IMR-90 (cell line): ENCODE data around the gene ANTXR2. TPM values are rescaled to one million over a fixed set of nuclear protein-coding genes. Genes with fewer than 3 reads are reported as not detected.

Source experiments
- ATAC-seq: fragments of 200-7000 bp; cut with Tn5 transposase; 2 replicates; pipeline ENCODE4 v1.9.1; 2020; ENCODE audit warnings: low read depth, mild to moderate bottlenecking, moderate library complexity
- BruUV-seq: library from RNA; stranded (reverse); fragments of 400-500 nt; replicated peaks from 2 replicates; lab custom pipeline; 2021; lab: Mats Ljungman, UMichigan
- CTCF ChIA-PET: fragments of 300-600 bp; formaldehyde crosslinking; extraction: SDS; loops from one replicate; lab custom pipeline; 2021; ENCODE audit warnings: antibody characterized with exemption; lab: Yijun Ruan, JAX
- POLR2A ChIA-PET: fragments of 300-600 bp; sonication (Branson Sonifier 250); formaldehyde crosslinking; loops from one replicate; lab custom pipeline; 2022; ENCODE audit warnings: antibody characterized with exemption; ENCODE audit not compliant: unreplicated experiment; lab: Charles Lee
- DNase-seq: peaks from one replicate; pipeline ENCODE4 v3.0.0; 2013
- H2AFZ ChIP-seq: replicated peaks from 2 replicates; pipeline ENCODE3; 2013; ENCODE audit warnings: low read length, mild to moderate bottlenecking; ENCODE audit not compliant: poor library complexity
- H2AK5ac ChIP-seq: 2 replicates; pipeline ENCODE4 v1.6.1; 2013; ENCODE audit warnings: low read depth, low read length, inconsistent platforms
- H2AK9ac ChIP-seq: replicated peaks from 2 replicates; pipeline ENCODE3; 2013; ENCODE audit warnings: mild to moderate bottlenecking, low read depth, low read length, moderate library complexity; ENCODE audit not compliant: poor library complexity
- H2BK120ac ChIP-seq: 2 replicates; pipeline ENCODE4 v1.6.1; 2013; ENCODE audit warnings: low read depth, low read length, inconsistent platforms
- H2BK15ac ChIP-seq: 3 replicates; pipeline ENCODE4 v1.6.1; 2013; ENCODE audit warnings: low read depth, low read length, inconsistent platforms
- H2BK20ac ChIP-seq: 2 replicates; pipeline ENCODE4 v1.6.1; 2013; ENCODE audit warnings: low read depth, mild to moderate bottlenecking, inconsistent platforms, low read length, moderate library complexity
- H2BK5ac ChIP-seq: 2 replicates; pipeline ENCODE4 v1.6.1; 2013; ENCODE audit warnings: mild to moderate bottlenecking, low read depth, low read length, inconsistent platforms; ENCODE audit not compliant: poor library complexity, severe bottlenecking
- H3K14ac ChIP-seq: replicated peaks from 2 replicates; pipeline ENCODE4 v1.6.1; 2013; ENCODE audit warnings: low read depth, low read length, inconsistent platforms
- H3K18ac ChIP-seq: 2 replicates; pipeline ENCODE4 v1.6.1; 2013; ENCODE audit warnings: low read depth, low read length, control low read depth
- H3K23ac ChIP-seq: 2 replicates; pipeline ENCODE4 v1.6.1; 2013; ENCODE audit warnings: low read depth, low read length, inconsistent platforms
- H3K27ac ChIP-seq: 2 replicates; pipeline ENCODE4 v1.5.1; 2013; ENCODE audit warnings: mild to moderate bottlenecking, control low read depth, low read length; ENCODE audit not compliant: insufficient read depth
- H3K27me3 ChIP-seq: 2 replicates; pipeline ENCODE4 v1.6.1; 2013; ENCODE audit warnings: low read length; ENCODE audit not compliant: control insufficient read depth, insufficient read depth
- H3K36me3 ChIP-seq: 2 replicates; pipeline ENCODE4 v1.6.1; 2013; ENCODE audit warnings: low read length, mixed read lengths; ENCODE audit not compliant: control insufficient read depth, insufficient read depth
- H3K4ac ChIP-seq: 2 replicates; pipeline ENCODE4 v1.6.1; 2013; ENCODE audit warnings: low read depth, low read length, inconsistent platforms
- H3K4me1 ChIP-seq: 2 replicates; pipeline ENCODE4 v1.6.1; 2013; ENCODE audit warnings: low read length, mixed read lengths; ENCODE audit not compliant: control insufficient read depth, insufficient read depth
- H3K4me2 ChIP-seq: 2 replicates; pipeline ENCODE4 v1.6.1; 2013; ENCODE audit warnings: low read depth, mild to moderate bottlenecking, control low read depth, low read length, moderate library complexity
- H3K4me3 ChIP-seq: 2 replicates; pipeline ENCODE4 v1.5.1; 2013; ENCODE audit warnings: low read depth, mild to moderate bottlenecking, control low read depth, low read length, moderate library complexity; ENCODE audit not compliant: insufficient read depth
- H3K56ac ChIP-seq: 2 replicates; pipeline ENCODE4 v1.6.1; 2013; ENCODE audit warnings: low read length, inconsistent platforms; ENCODE audit not compliant: insufficient read depth; ENCODE audit errors: extremely low read depth
- H3K79me1 ChIP-seq, 2 experiments: 2 replicates each; pipeline ENCODE4 v1.6.1; 2013; ENCODE audit warnings: low read length in 2 of 2, inconsistent platforms in 1 of 2, low read depth in 1 of 2
- H3K9ac ChIP-seq: 2 replicates; pipeline ENCODE4 v1.6.1; 2013; ENCODE audit warnings: low read depth, low read length, control low read depth
- H3K9me1 ChIP-seq: 2 replicates; pipeline ENCODE4 v1.6.1; 2013; ENCODE audit warnings: low read length, inconsistent platforms; ENCODE audit not compliant: insufficient read depth
- H3K9me3 ChIP-seq: 2 replicates; pipeline ENCODE4 v1.6.1; 2013; ENCODE audit warnings: low read length; ENCODE audit not compliant: control insufficient read depth, insufficient read depth
- H4K20me1 ChIP-seq: 2 replicates; pipeline ENCODE4 v1.6.1; 2013; ENCODE audit warnings: low read length, inconsistent platforms; ENCODE audit not compliant: insufficient read depth
- H4K5ac ChIP-seq: 2 replicates; pipeline ENCODE4 v1.6.1; 2013; ENCODE audit warnings: mild to moderate bottlenecking, low read depth, low read length, control low read depth
- H4K8ac ChIP-seq, 2 experiments: 2 replicates each; pipeline ENCODE4 v1.6.1; 2013; ENCODE audit warnings: low read depth in 2 of 2, low read length in 2 of 2, control low read depth in 1 of 2, inconsistent platforms in 1 of 2
- H4K91ac ChIP-seq: 2 replicates; pipeline ENCODE4 v1.6.1; 2013; ENCODE audit warnings: low read depth, low read length, inconsistent platforms; ENCODE audit not compliant: insufficient read depth
- BHLHE40 ChIP-seq: fragments of 150-350 bp; IDR thresholded peaks from 2 replicates; pipeline ENCODE4 v1.6.1; 2016; ENCODE audit warnings: mild to moderate bottlenecking, low read depth, low read length
- CEBPB ChIP-seq: IDR thresholded peaks from 2 replicates; pipeline ENCODE4 v1.6.1; 2012; ENCODE audit warnings: low read depth, low read length, improper control_type of control experiment
- CTCF ChIP-seq: conservative IDR thresholded peaks from 2 replicates; pipeline ENCODE4 v1.5.1; 2012; ENCODE audit warnings: mild to moderate bottlenecking, low read depth, low read length, improper control_type of control experiment
- MAFK ChIP-seq: IDR thresholded peaks from 2 replicates; pipeline ENCODE4 v1.6.1; 2012; ENCODE audit warnings: low read depth, low read length, improper control_type of control experiment
- MXI1 ChIP-seq: IDR thresholded peaks from 2 replicates; pipeline ENCODE4 v1.6.1; 2012; ENCODE audit warnings: low read depth, mild to moderate bottlenecking, low read length, moderate library complexity, borderline replicate concordance
- RAD21 ChIP-seq: IDR thresholded peaks from 2 replicates; pipeline ENCODE4 v1.6.1; 2012; ENCODE audit warnings: low read length, improper control_type of control experiment
- SMC3 ChIP-seq: fragments of 150-350 bp; IDR thresholded peaks from 2 replicates; pipeline ENCODE4 v1.6.1; 2016; ENCODE audit warnings: low read depth, mild to moderate bottlenecking, antibody characterized with exemption, low read length, moderate library complexity
- whole genome bisulfite sequencing, 2 experiments: methylation state at CpG; one replicate each; pipeline versions ENCODE4 v1.1.5 to v1.1.7; 2013; ENCODE audit warnings: missing lambda C conversion rate in 2 of 2; ENCODE audit not compliant: insufficient read length in 1 of 2; ENCODE audit errors: extremely low coverage in 2 of 2; 5-methylcytosine and 5-hydroxymethylcytosine counted together
- dilution Hi-C: fragments of 300-500 bp; cut with HindIII; formaldehyde crosslinking; loops from one replicate; pipeline ENCODE4 v1.14.3; 2018; ENCODE audit warnings: low sequenced_read_pairs; ENCODE audit not compliant: unreplicated experiment
- in situ Hi-C: fragments of 300-500 bp; cut with MboI; formaldehyde crosslinking; loops from 3 replicates; pipeline ENCODE4 v1.14.3; 2019; ENCODE audit warnings: low sequenced_read_pairs, inconsistent platforms, mixed read lengths
- intact Hi-C: fragments of 100-400 bp; cut with micrococcal nuclease; formaldehyde crosslinking; loops from 2 replicates; pipeline ENCODE4 v1.10.0; 2022
- polyA plus RNA-seq, 3 experiments: library from polyadenylated mRNA; depleted of rRNA; stranded (reverse); fragments of >200 nt; gene quantifications; 2 replicates each; pipeline ENCODE4 v1.2.3, GENCODE V29; 2012; ENCODE audit warnings: low replicate concordance in 1 of 3
- total RNA-seq: library from RNA; depleted of rRNA; stranded (reverse); fragments of >200 nt; gene quantifications from 2 replicates; pipeline ENCODE4 v1.2.3, GENCODE V29; 2012

ANTXR2 gene
- total and polyA plus RNA-seq, 2 of the 4 experiments (the other 2 are of a cell fraction) = 46.8 to 88.5 TPM

GRCh38 chr4:79899481-79899880 lies 173.5 kb downstream of the ANTXR2 start:
- Histone ChIP-seq H2AFZ (no peak overlapping the region), H3K27me3 (no peaks in the 10 kb centered on the region), H3K14ac (no peak overlapping the region), H3K4me3 (no peak overlapping the region), H3K4ac (no peak overlapping the region), H4K5ac (no peak overlapping the region), H3K9me1 (no peaks in the 10 kb centered on the region; the same call in 1 of the 2 replicates), H2BK20ac (no peak overlapping the region), H3K79me1 (peaks cover 0 to 5% of the 10 kb centered on the region in 2 experiments; a peak in 1 of 4 replicates), H2BK15ac (no peak overlapping the region), H3K36me3 (0 out of 2 replicates have a peak, but pooled peaks cover 1% of the 10 kb centered on the region), H3K56ac (no peak overlapping the region), H4K20me1 (no peaks in the 10 kb centered on the region), H3K4me2 (no peak overlapping the region), H3K4me1 (no peaks in the 10 kb centered on the region), H3K18ac (no peak overlapping the region), H2BK120ac (no peak overlapping the region), H2BK5ac (no peak overlapping the region), H2AK5ac (no peak overlapping the region), H4K91ac (no peak overlapping the region), H3K27ac (no peak overlapping the region), H3K9me3 (no peaks in the 10 kb centered on the region), H2AK9ac (no peak overlapping the region), H3K9ac (no peak overlapping the region), H3K23ac (no peak overlapping the region), H4K8ac (no peak overlapping the region)
- in situ Hi-C loops = no loop called here
- ChIA-PET CTCF (no interaction called here), POLR2A (no interaction called here)
- DNase-seq = no peak
- dilution Hi-C loops = no loop called here
- no peak for ATAC-seq
- TF ChIP-seq MXI1 = no peak
- TF ChIP-seq CEBPB = no peak
- TF ChIP-seq CTCF = no peak
- TF ChIP-seq BHLHE40 = no peak
- no peak for TF ChIP-seq SMC3
- TF ChIP-seq RAD21 = no peak
- no peak for TF ChIP-seq MAFK
- no TSS peak for BruUV-seq
- no CpG with 5 or more reads among the region's 4 CpGs for WGBS, 2 experiments
- intact Hi-C loops = loop anchor here (5.0 kb wide), 1 partner anchor 857 kb away; no protein-coding TSS in a partner anchor
